Nephron progenitor cell (in vitro differentiated cells): ENCODE measurements around the gene HOXB7.
A peak's percentile ranks its signal among the peaks of the same experiment; 100 is the strongest.

Experiments
- DNase-seq: peaks from one replicate; pipeline ENCODE4 v3.0.0; 2021
- H3K27ac Mint-ChIP-seq: 2 replicates; pipeline ENCODE4 v1.8.0; 2021; ENCODE audit warnings: mild to moderate bottlenecking, moderate library complexity, mixed read lengths
- H3K27me3 Mint-ChIP-seq: 2 replicates; pipeline ENCODE4 v1.8.0; 2021; ENCODE audit warnings: mild to moderate bottlenecking, low read depth, mixed read lengths; ENCODE audit not compliant: poor library complexity
- H3K36me3 Mint-ChIP-seq: 2 replicates; pipeline ENCODE4 v1.8.0; 2021; ENCODE audit warnings: low read depth, mixed read lengths
- H3K4me1 Mint-ChIP-seq: 2 replicates; pipeline ENCODE4 v1.8.0; 2021; ENCODE audit warnings: mixed read lengths
- H3K4me3 Mint-ChIP-seq: 2 replicates; pipeline ENCODE4 v1.8.0; 2021; ENCODE audit warnings: mild to moderate bottlenecking, moderate library complexity, mixed read lengths
- H3K9me3 Mint-ChIP-seq: 2 replicates; pipeline ENCODE4 v1.8.0; 2021; ENCODE audit warnings: mild to moderate bottlenecking, moderate library complexity, mixed read lengths
- CTCF ChIP-seq: fragments of 200-600 bp; sonication (generic); IDR thresholded peaks from 2 replicates; pipeline ENCODE4 v1.5.0; 2021; ENCODE audit warnings: antibody characterized with exemption

HOXB7 gene

GRCh38 chr17:48646183-48647102 lies 35.6 kb upstream of the HOXB7 start:
- peak overlapping the region; percentile 97 for H3K27ac Mint-ChIP-seq
- H3K4me3 Mint-ChIP-seq: peak overlapping the region; percentile 99
- DNase-seq: peak; percentile 72
- peaks cover 67% of the 10 kb centered on the region for H3K4me1 Mint-ChIP-seq
- peaks cover 16% of the 10 kb centered on the region for H3K27me3 Mint-ChIP-seq
- TF ChIP-seq CTCF: no peak
- peaks cover 34% of the 10 kb centered on the region for H3K36me3 Mint-ChIP-seq
- no peaks in the 10 kb centered on the region for H3K9me3 Mint-ChIP-seq

GRCh38 chr17:48645639-48646182 lies 34.9 kb upstream of the HOXB7 start:
- no peaks in the 10 kb centered on the region for H3K9me3 Mint-ChIP-seq
- H3K36me3 Mint-ChIP-seq: peaks cover 34% of the 10 kb centered on the region
- peak overlapping the region; percentile 97 for H3K27ac Mint-ChIP-seq
- no peak for TF ChIP-seq CTCF
- no peak for DNase-seq
- H3K27me3 Mint-ChIP-seq: peaks cover 16% of the 10 kb centered on the region
- H3K4me1 Mint-ChIP-seq: peaks cover 74% of the 10 kb centered on the region
- peak overlapping the region; percentile 99 for H3K4me3 Mint-ChIP-seq

GRCh38 chr17:48644910-48645557 lies 34.2 kb upstream of the HOXB7 start:
- Mint-ChIP-seq H3K27me3 (peaks cover 16% of the 10 kb centered on the region), H3K27ac (peak overlapping the region; percentile 97), H3K9me3 (no peaks in the 10 kb centered on the region), H3K4me1 (peaks cover 81% of the 10 kb centered on the region), H3K4me3 (peak overlapping the region; percentile 99), H3K36me3 (peaks cover 28% of the 10 kb centered on the region)
- TF ChIP-seq CTCF: no peak
- DNase-seq: no peak

- no peak for DNase-seq
- Mint-ChIP-seq H3K4me1 (peaks cover 85% of the 10 kb centered on the region), H3K27me3 (peaks cover 15% of the 10 kb centered on the region), H3K36me3 (peaks cover 20% of the 10 kb centered on the region), H3K9me3 (no peaks in the 10 kb centered on the region), H3K4me3 (peak overlapping the region; percentile 99), H3K27ac (peak overlapping the region; percentile 97)
- no peak for TF ChIP-seq CTCF
Observed at GRCh38 chr17:48644159-48644558, 33.3 kb upstream of the HOXB7 start.

GRCh38 chr17:48643697-48644012 lies 32.8 kb upstream of the HOXB7 start:
- no peak for DNase-seq
- H3K27me3 Mint-ChIP-seq: peaks cover 10% of the 10 kb centered on the region

More at GRCh38 chr17:48643697-48644012, 32.8 kb upstream of the HOXB7 start:
- H3K9me3 Mint-ChIP-seq: no peaks in the 10 kb centered on the region
- peaks cover 88% of the 10 kb centered on the region for H3K4me1 Mint-ChIP-seq
- peak overlapping the region; percentile 99 for H3K4me3 Mint-ChIP-seq
- TF ChIP-seq CTCF: no peak
- peak overlapping the region; percentile 97 for H3K27ac Mint-ChIP-seq
- peaks cover 18% of the 10 kb centered on the region for H3K36me3 Mint-ChIP-seq
